GM23248 (cell line): Measurements from ENCODE around the gene BTBD8. TPM values are rescaled to one million over a fixed set of nuclear protein-coding genes. Genes with fewer than 3 reads are reported as not detected.

Source experiments
- DNase-seq: peaks from one replicate; pipeline ENCODE4 v3.0.0-alpha.2; 2015
- H2AFZ ChIP-seq: fragments of 200-600 bp; sonication (generic); 2 replicates; pipeline ENCODE4 v1.6.1; 2016; ENCODE audit warnings: antibody characterized with exemption
- H3F3A ChIP-seq: fragments of 200-600 bp; sonication (generic); 2 replicates; pipeline ENCODE4 v1.6.1; 2016; ENCODE audit warnings: mild to moderate bottlenecking, antibody characterized with exemption, mixed run types; ENCODE audit not compliant: insufficient read depth
- H3K27ac ChIP-seq: fragments of 200-600 bp; sonication (generic); 2 replicates; pipeline ENCODE4 v1.5.1; 2016; ENCODE audit warnings: mild to moderate bottlenecking
- H3K27me3 ChIP-seq: fragments of 200-600 bp; sonication (generic); replicated peaks from 2 replicates; pipeline ENCODE4 v1.6.1; 2016; ENCODE audit warnings: mild to moderate bottlenecking; ENCODE audit not compliant: insufficient read depth
- H3K36me3 ChIP-seq: fragments of 200-600 bp; sonication (generic); 2 replicates; pipeline ENCODE4 v1.6.1; 2016; ENCODE audit warnings: low read depth, mild to moderate bottlenecking
- H3K4me1 ChIP-seq: fragments of 200-600 bp; sonication (generic); 2 replicates; pipeline ENCODE4 v1.6.1; 2016; ENCODE audit warnings: mild to moderate bottlenecking; ENCODE audit not compliant: insufficient read depth
- H3K4me2 ChIP-seq: fragments of 200-600 bp; sonication (generic); one replicate; pipeline ENCODE4 v1.6.1; 2016; ENCODE audit warnings: mild to moderate bottlenecking; ENCODE audit not compliant: unreplicated experiment
- H3K4me3 ChIP-seq: fragments of 200-600 bp; sonication (generic); 2 replicates; pipeline ENCODE4 v1.5.1; 2016; ENCODE audit warnings: mild to moderate bottlenecking
- H3K79me2 ChIP-seq: fragments of 200-600 bp; sonication (generic); 2 replicates; pipeline ENCODE4 v1.6.1; 2016; ENCODE audit warnings: mild to moderate bottlenecking; ENCODE audit not compliant: insufficient read depth
- H3K9ac ChIP-seq: fragments of 200-600 bp; sonication (generic); 2 replicates; pipeline ENCODE4 v1.6.1; 2016; ENCODE audit warnings: mild to moderate bottlenecking
- H3K9me2 ChIP-seq: fragments of 200-600 bp; sonication (generic); 2 replicates; pipeline ENCODE4 v1.6.1; 2016; ENCODE audit warnings: mixed run types, mild to moderate bottlenecking, moderate library complexity; ENCODE audit not compliant: insufficient read depth
- H3K9me3 ChIP-seq: fragments of 200-600 bp; sonication (generic); one replicate; pipeline ENCODE4 v1.6.1; 2017; ENCODE audit warnings: low read depth
- H4K20me1 ChIP-seq: fragments of 200-600 bp; sonication (generic); 2 replicates; pipeline ENCODE4 v1.6.0; 2016; ENCODE audit not compliant: insufficient read depth
- EZH2 ChIP-seq: fragments of 200-600 bp; sonication (generic); IDR thresholded peaks from 2 replicates; pipeline ENCODE4 v1.6.1; 2018; ENCODE audit warnings: antibody characterized with exemption, mild to moderate bottlenecking; ENCODE audit not compliant: insufficient read depth, poor library complexity, severe bottlenecking
- EZH2phosphoT487 ChIP-seq: fragments of 200-600 bp; sonication (generic); IDR thresholded peaks from 2 replicates; pipeline ENCODE4 v1.6.1; 2018; ENCODE audit warnings: antibody characterized with exemption, moderate library complexity, mild to moderate bottlenecking, low read depth; ENCODE audit not compliant: insufficient read depth
- WGBS, 2 experiments: methylation state at CpG; one replicate each; pipeline ENCODE4 v1.1.6; 2015 to 2017; ENCODE audit warnings: low lambda C conversion rate in 2 of 2, low coverage in 1 of 2; ENCODE audit errors: missing lambda C conversion rate in 2 of 2; 5-methylcytosine and 5-hydroxymethylcytosine counted together
- in situ Hi-C: fragments of 300-500 bp; cut with MboI; formaldehyde crosslinking; loops from 2 replicates; pipeline ENCODE4 v1.15.0; 2020
- polyA plus RNA-seq: library from polyadenylated mRNA; unstranded; fragments of >200 nt; fragmentation: Nextera tagmentation; extraction: Ambion mirVana; gene quantifications from 2 replicates; pipeline ENCODE4 v1.2.1, GENCODE V29; 2016
- total RNA-seq: library from RNA; depleted of rRNA; stranded (reverse); fragments of >200 nt; shearing (Covaris generic); gene quantifications from 2 replicates; pipeline ENCODE4 v1.2.3, GENCODE V29; 2014

BTBD8 gene
- total and polyA plus RNA-seq, 2 experiments from 2014 or later: 1.6 to 2.2 TPM

- Histone ChIP-seq H3K4me3 (no peak overlapping the region), H3K4me2 (no peak overlapping the region), H4K20me1 (no peaks in the 10 kb centered on the region), H3K9me3 (no peaks in the 10 kb centered on the region), H3K27me3 (no peaks in the 10 kb centered on the region), H3K9me2 (no peaks in the 10 kb centered on the region), H2AFZ (no peak overlapping the region), H3K4me1 (no peaks in the 10 kb centered on the region), H3K27ac (no peak overlapping the region), H3F3A (no peaks in the 10 kb centered on the region), H3K79me2 (no peaks in the 10 kb centered on the region), H3K9ac (no peak overlapping the region), H3K36me3 (no peaks in the 10 kb centered on the region)
- DNase-seq: no peak
- no peak for TF ChIP-seq EZH2
- no peak for TF ChIP-seq EZH2phosphoT487
- in situ Hi-C loops: no loop called here
Measured at GRCh38 chr1:92134331-92134730, 54.2 kb downstream of the BTBD8 start.

DNA sequence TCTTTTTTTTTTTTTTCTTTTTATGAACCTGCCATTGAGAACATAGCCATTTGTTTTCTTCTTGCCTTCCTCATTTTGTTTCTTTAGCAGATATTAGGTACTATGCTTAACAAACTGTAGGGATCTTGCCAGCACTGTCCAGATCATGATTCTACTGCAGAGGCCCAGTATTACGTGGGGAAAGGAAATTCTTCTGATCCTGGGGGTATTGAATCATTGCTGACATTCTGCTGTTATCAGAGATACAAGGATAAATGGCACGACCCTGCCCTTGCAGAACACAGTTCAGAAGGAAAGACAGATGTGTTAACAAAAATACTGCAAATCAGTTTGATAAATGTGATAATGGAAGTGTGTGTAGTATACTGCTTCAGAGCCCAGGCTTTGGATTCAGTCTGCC lies 56.2 kb downstream of the BTBD8 start:
- H3K9me2 ChIP-seq: no peaks in the 10 kb centered on the region
- in situ Hi-C loops: no loop called here

GRCh38 chr1:92154934-92155333 lies 74.8 kb downstream of the BTBD8 start:
- 72 to 74% methylated on average over 2 of the region's 2 CpGs for WGBS, 2 experiments
- H3F3A ChIP-seq: no peaks in the 10 kb centered on the region

More for the DNA sequence above, 56.2 kb downstream of the BTBD8 start:
- no peak overlapping the region for H3K27ac ChIP-seq
- DNase-seq: no peak
- WGBS, 2 experiments: 44 to 51% methylated on average over 2 of the region's 2 CpGs
- H3K9ac ChIP-seq: no peak overlapping the region
- no peaks in the 10 kb centered on the region for H3K36me3 ChIP-seq
- no peaks in the 10 kb centered on the region for H3K4me1 ChIP-seq
- no peaks in the 10 kb centered on the region for H3K9me3 ChIP-seq
- H3K4me2 ChIP-seq: no peak overlapping the region
- H3F3A ChIP-seq: no peaks in the 10 kb centered on the region
- H3K27me3 ChIP-seq: no peaks in the 10 kb centered on the region
- H4K20me1 ChIP-seq: no peaks in the 10 kb centered on the region
- no peaks in the 10 kb centered on the region for H3K79me2 ChIP-seq
- no peak overlapping the region for H2AFZ ChIP-seq
- H3K4me3 ChIP-seq: no peak overlapping the region
- TF ChIP-seq EZH2 (no peak), EZH2phosphoT487 (no peak)

DNA sequence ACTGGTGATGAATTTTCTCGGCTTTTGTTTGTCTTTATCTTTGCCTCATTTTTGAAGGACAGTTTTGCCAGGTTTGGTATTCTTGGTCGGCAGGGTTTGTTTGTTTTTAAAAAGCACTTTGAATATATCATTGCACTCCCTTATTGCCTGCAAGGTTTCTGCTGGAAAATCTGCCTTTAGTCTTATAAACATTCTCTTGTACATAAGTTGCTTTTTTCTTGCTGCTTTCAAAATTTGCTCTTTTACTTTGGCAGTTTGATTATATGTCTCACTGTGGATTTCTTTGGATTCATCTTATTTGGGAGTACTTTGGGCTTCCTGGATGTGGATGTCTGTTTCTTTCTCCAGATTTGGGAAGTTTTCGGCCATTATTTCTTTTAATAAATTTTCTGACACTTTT lies 79.4 kb downstream of the BTBD8 start:
- H3K27me3 ChIP-seq: no peaks in the 10 kb centered on the region
- H3K4me1 ChIP-seq: no peaks in the 10 kb centered on the region
- WGBS, 2 experiments: 70 to 83% methylated on average over 3 of the region's 3 CpGs
- no peaks in the 10 kb centered on the region for H3K9me3 ChIP-seq
- no peaks in the 10 kb centered on the region for H4K20me1 ChIP-seq
- no peaks in the 10 kb centered on the region for H3K79me2 ChIP-seq
- H3K4me2 ChIP-seq: no peak overlapping the region
- in situ Hi-C loops: no loop called here
- no peak overlapping the region for H3K4me3 ChIP-seq
- H3K9me2 ChIP-seq: no peaks in the 10 kb centered on the region
- no peak overlapping the region for H3K27ac ChIP-seq
- no peak overlapping the region for H2AFZ ChIP-seq
- no peak overlapping the region for H3K9ac ChIP-seq
- TF ChIP-seq EZH2 (no peak), EZH2phosphoT487 (no peak)
- no peak for DNase-seq
- no peaks in the 10 kb centered on the region for H3F3A ChIP-seq
- 0 out of 2 replicates have a peak, but pooled peaks cover 6% of the 10 kb centered on the region for H3K36me3 ChIP-seq

More at GRCh38 chr1:92154934-92155333, 74.8 kb downstream of the BTBD8 start:
- H4K20me1 ChIP-seq: no peaks in the 10 kb centered on the region
- in situ Hi-C loops: no loop called here
- DNase-seq: no peak
- no peak overlapping the region for H3K4me3 ChIP-seq
- H3K9me3 ChIP-seq: no peaks in the 10 kb centered on the region
- H3K4me1 ChIP-seq: no peaks in the 10 kb centered on the region
- H3K4me2 ChIP-seq: no peak overlapping the region
- no peaks in the 10 kb centered on the region for H3K79me2 ChIP-seq
- H2AFZ ChIP-seq: no peak overlapping the region
- H3K27ac ChIP-seq: no peak overlapping the region
- H3K9me2 ChIP-seq: no peaks in the 10 kb centered on the region
- TF ChIP-seq EZH2 (no peak), EZH2phosphoT487 (no peak)
- no peak overlapping the region for H3K9ac ChIP-seq
- H3K27me3 ChIP-seq: no peaks in the 10 kb centered on the region
- H3K36me3 ChIP-seq: 0 out of 2 replicates have a peak, but pooled peaks cover 9% of the 10 kb centered on the region

GRCh38 chr1:92165389-92165788 lies 85.2 kb downstream of the BTBD8 start:
- H3K79me2 ChIP-seq: no peaks in the 10 kb centered on the region
- H3K9me3 ChIP-seq: no peaks in the 10 kb centered on the region
- H2AFZ ChIP-seq: no peak overlapping the region
- H3K27me3 ChIP-seq: no peaks in the 10 kb centered on the region
- no peak for DNase-seq
- no peaks in the 10 kb centered on the region for H3F3A ChIP-seq
- no peak overlapping the region for H3K4me3 ChIP-seq
- 85 to 95% methylated on average over 1 of the region's 1 CpG for WGBS, 2 experiments
- in situ Hi-C loops: no loop called here
- H3K27ac ChIP-seq: no peak overlapping the region
- TF ChIP-seq EZH2phosphoT487 (no peak), EZH2 (no peak)
- no peaks in the 10 kb centered on the region for H3K9me2 ChIP-seq
- no peaks in the 10 kb centered on the region for H3K4me1 ChIP-seq
- H3K36me3 ChIP-seq: no peaks in the 10 kb centered on the region
- no peak overlapping the region for H3K9ac ChIP-seq
- no peaks in the 10 kb centered on the region for H4K20me1 ChIP-seq
- H3K4me2 ChIP-seq: no peak overlapping the region
